ENCODE data around the gene UCK2. TPM values are rescaled to one million over a fixed set of nuclear protein-coding genes. Genes with fewer than 3 reads are reported as not detected.

The UCK2 gene
- total RNA-seq, 1 donor from 2014 or later, result 44.2 TPM

GRCh38 chr1:165842023-165842670 lies 14.7 kb downstream of the UCK2 start:
- TF ChIP-seq CTCF (IDR thresholded peaks at IDR 0.05), result no peak

GRCh38 chr1:165842671-165843129 lies 15.3 kb downstream of the UCK2 start:
- peak overlapping the region; percentile 66 for H3K27ac Mint-ChIP-seq (ENCODE audit: unreplicated experiment)
- no peak for DNase-seq (ENCODE audit: low spot score)
- peaks cover 3% of the 10 kb centered on the region for H3K36me3 Mint-ChIP-seq (ENCODE audit: low read depth)
- no peaks in the 10 kb centered on the region for H3K27me3 Mint-ChIP-seq (ENCODE audit: low read depth)
- no peaks in the 10 kb centered on the region for H3K9me3 Mint-ChIP-seq (ENCODE audit: low read depth)
- TF ChIP-seq CTCF (IDR thresholded peaks at IDR 0.05), result no peak
- H3K4me1 Mint-ChIP-seq (ENCODE audit: low read depth), result peaks cover 49% of the 10 kb centered on the region
- H3K4me3 Mint-ChIP-seq (ENCODE audit: unreplicated experiment), result peak overlapping the region; percentile 37

More at GRCh38 chr1:165842023-165842670, 14.7 kb downstream of the UCK2 start:
- Mint-ChIP-seq H3K9me3 (ENCODE audit: low read depth) (no peaks in the 10 kb centered on the region), H3K27ac (ENCODE audit: unreplicated experiment) (peak overlapping the region; percentile 66), H3K36me3 (ENCODE audit: low read depth) (peaks cover 3% of the 10 kb centered on the region), H3K4me3 (ENCODE audit: unreplicated experiment) (peak overlapping the region; percentile 37), H3K27me3 (ENCODE audit: low read depth) (no peaks in the 10 kb centered on the region), H3K4me1 (ENCODE audit: low read depth) (peaks cover 55% of the 10 kb centered on the region)
- DNase-seq (ENCODE audit: low spot score), result no peak

GRCh38 chr1:165843304-165843703 lies 15.9 kb downstream of the UCK2 start:
- Mint-ChIP-seq H3K27ac (ENCODE audit: unreplicated experiment) (peak overlapping the region; percentile 66), H3K4me1 (ENCODE audit: low read depth) (peaks cover 43% of the 10 kb centered on the region), H3K36me3 (ENCODE audit: low read depth) (no peaks in the 10 kb centered on the region), H3K9me3 (ENCODE audit: low read depth) (no peaks in the 10 kb centered on the region), H3K27me3 (ENCODE audit: low read depth) (no peaks in the 10 kb centered on the region), H3K4me3 (ENCODE audit: unreplicated experiment) (no peak overlapping the region)
- no peak for TF ChIP-seq CTCF (IDR thresholded peaks at IDR 0.05)
- no peak for DNase-seq (ENCODE audit: low spot score)

- Mint-ChIP-seq H3K27ac (ENCODE audit: unreplicated experiment) (no peak overlapping the region), H3K36me3 (ENCODE audit: low read depth) (no peaks in the 10 kb centered on the region), H3K4me1 (ENCODE audit: low read depth) (peaks cover 40% of the 10 kb centered on the region), H3K27me3 (ENCODE audit: low read depth) (no peaks in the 10 kb centered on the region), H3K9me3 (ENCODE audit: low read depth) (no peaks in the 10 kb centered on the region), H3K4me3 (ENCODE audit: unreplicated experiment) (no peak overlapping the region)
- DNase-seq (ENCODE audit: low spot score), result no peak
- TF ChIP-seq CTCF (IDR thresholded peaks at IDR 0.05), result no peak
Observed at GRCh38 chr1:165844114-165844798, 16.8 kb downstream of the UCK2 start.

- Mint-ChIP-seq H3K4me1 (ENCODE audit: low read depth) (peaks cover 42% of the 10 kb centered on the region), H3K4me3 (ENCODE audit: unreplicated experiment) (no peak overlapping the region), H3K27me3 (ENCODE audit: low read depth) (no peaks in the 10 kb centered on the region), H3K9me3 (ENCODE audit: low read depth) (no peaks in the 10 kb centered on the region), H3K36me3 (ENCODE audit: low read depth) (no peaks in the 10 kb centered on the region), H3K27ac (ENCODE audit: unreplicated experiment) (no peak overlapping the region)
- TF ChIP-seq CTCF (IDR thresholded peaks at IDR 0.05), result no peak
- DNase-seq (ENCODE audit: low spot score), result no peak
Observed at GRCh38 chr1:165844933-165845332, 17.5 kb downstream of the UCK2 start.

All from chondrocyte (in vitro differentiated cells).